H1 (cell line): ENCODE results near the gene YBX1. TPM values are rescaled to one million over a fixed set of nuclear protein-coding genes. Genes with fewer than 3 reads are reported as not detected.

ENCODE experiments used
- CTCF ChIA-PET: fragments of 300-600 bp; sonication (Branson Sonifier 250); formaldehyde crosslinking; loops from one replicate; lab custom pipeline; 2021; ENCODE audit not compliant: partially characterized antibody; lab: Charles Lee
- POLR2A ChIA-PET: fragments of 300-600 bp; sonication (Branson Sonifier 250); formaldehyde crosslinking; loops from one replicate; lab custom pipeline; 2021; ENCODE audit warnings: inconsistent platforms; ENCODE audit not compliant: partially characterized antibody; lab: Charles Lee
- DNase-seq, 2 experiments: peaks; one replicate each; pipeline versions ENCODE4 v3.0.0 to v3.0.0-alpha.2; 2010 to 2022; ENCODE audit warnings: low spot score in 2 of 2, low read depth in 1 of 2, mixed read lengths in 1 of 2
- FAIRE-seq: peaks from 2 replicates; lab custom pipeline; 2011; peaks lifted over from hg19 to GRCh38; lab: Jason Lieb, UNC
- H2AFZ ChIP-seq: 2 replicates; pipeline ENCODE4 v1.8.1; 2012; ENCODE audit warnings: low read length, inconsistent platforms
- H2AK5ac ChIP-seq: 2 replicates; pipeline ENCODE4 v1.6.1; 2013; ENCODE audit warnings: low read depth, low read length
- H2BK120ac ChIP-seq: replicated peaks from 2 replicates; pipeline ENCODE3; 2013; ENCODE audit warnings: low read depth, low read length, inconsistent platforms
- H2BK12ac ChIP-seq: 2 replicates; pipeline ENCODE4 v1.6.1; 2013; ENCODE audit warnings: low read depth, low read length
- H2BK15ac ChIP-seq: 2 replicates; pipeline ENCODE4 v1.6.1; 2013; ENCODE audit warnings: low read length
- H2BK20ac ChIP-seq: 2 replicates; pipeline ENCODE4 v1.6.1; 2013; ENCODE audit warnings: low read length
- H2BK5ac ChIP-seq: 2 replicates; pipeline ENCODE4 v1.6.1; 2013; ENCODE audit warnings: low read depth, low read length
- H3K14ac ChIP-seq: 2 replicates; pipeline ENCODE4 v1.6.1; 2013; ENCODE audit warnings: inconsistent platforms; ENCODE audit not compliant: insufficient read length
- H3K18ac ChIP-seq: 2 replicates; pipeline ENCODE4 v1.6.1; 2013; ENCODE audit warnings: low read length; ENCODE audit errors: extremely low read depth
- H3K23ac ChIP-seq: 2 replicates; pipeline ENCODE4 v1.6.1; 2013; ENCODE audit warnings: inconsistent platforms; ENCODE audit not compliant: insufficient read length
- H3K23me2 ChIP-seq: 2 replicates; pipeline ENCODE4 v1.6.1; 2013; ENCODE audit warnings: low read depth, low read length
- H3K27ac ChIP-seq: 2 replicates; pipeline ENCODE4 v1.6.1; 2011; ENCODE audit warnings: low read depth, low read length, inconsistent platforms
- H3K27me3 ChIP-seq, 4 experiments: replicated peaks in 1 of 4; 1 replicate in 1 of 4; 2 replicates in 3 of 4; pipeline versions ENCODE4 v1.6.1 to v1.8.1; 2011 to 2013; ENCODE audit warnings: low read length in 3 of 4, mild to moderate bottlenecking in 3 of 4, inconsistent platforms in 2 of 4, mixed read lengths in 2 of 4, moderate library complexity in 1 of 4; ENCODE audit not compliant: control insufficient read depth in 3 of 4, insufficient read depth in 3 of 4; ENCODE audit errors: extremely low read depth in 1 of 4
- H3K36me3 ChIP-seq, 4 experiments: 2 replicates each; pipeline versions ENCODE4 v1.6.1 to v1.8.1; 2011 to 2013; ENCODE audit warnings: mild to moderate bottlenecking in 4 of 4, low read length in 3 of 4, moderate library complexity in 2 of 4, control low read depth in 1 of 4, inconsistent platforms in 1 of 4; ENCODE audit not compliant: insufficient read depth in 4 of 4, control insufficient read depth in 2 of 4
- H3K4ac ChIP-seq: replicated peaks from 2 replicates; pipeline ENCODE3; 2013; ENCODE audit warnings: low read length, low read depth, mixed read lengths, inconsistent platforms; ENCODE audit not compliant: insufficient read length
- H3K4me1 ChIP-seq, 4 experiments: replicated peaks in 1 of 4; 1 replicate in 1 of 4; 2 replicates in 3 of 4; pipeline versions ENCODE4 v1.6.1 to v1.8.1; 2011 to 2013; ENCODE audit warnings: low read length in 3 of 4, inconsistent platforms in 2 of 4, mixed read lengths in 1 of 4; ENCODE audit not compliant: insufficient read depth in 4 of 4, control insufficient read depth in 3 of 4
- H3K4me2 ChIP-seq, 2 experiments: 2 replicates each; pipeline versions ENCODE4 v1.6.1 to v1.8.1; 2011 to 2013; ENCODE audit warnings: low read depth in 2 of 2, low read length in 2 of 2, control low read depth in 1 of 2, inconsistent platforms in 1 of 2, mild to moderate bottlenecking in 1 of 2; ENCODE audit not compliant: insufficient read depth in 1 of 2
- H3K4me3 ChIP-seq, 4 experiments: fragments of 200-600, 300-600 bp in 1 of 4; sonication (generic), shearing (Covaris generic), sonication (Bioruptor Twin) in 1 of 4; 2 replicates each; pipeline versions ENCODE4 v1.5.1 to v1.8.1; 2011 to 2016; ENCODE audit warnings: low read length in 4 of 4, low read depth in 3 of 4, control low read depth in 2 of 4, inconsistent platforms in 2 of 4, mild to moderate bottlenecking in 2 of 4, mixed read lengths in 1 of 4, moderate library complexity in 1 of 4; ENCODE audit not compliant: insufficient read depth in 2 of 4; ENCODE audit errors: extremely low read depth in 1 of 4
- H3K56ac ChIP-seq: replicated peaks from 2 replicates; pipeline ENCODE3; 2013; ENCODE audit warnings: low read depth, mild to moderate bottlenecking, mixed read lengths, low read length, inconsistent platforms; ENCODE audit not compliant: insufficient read length
- H3K79me1 ChIP-seq: 2 replicates; pipeline ENCODE4 v1.6.1; 2013; ENCODE audit warnings: low read depth, low read length, control low read depth
- H3K79me2 ChIP-seq, 2 experiments: 2 replicates each; pipeline versions ENCODE4 v1.6.1 to v1.8.1; 2012 to 2013; ENCODE audit warnings: low read length in 2 of 2, mild to moderate bottlenecking in 2 of 2, inconsistent platforms in 1 of 2; ENCODE audit not compliant: insufficient read depth in 2 of 2, control insufficient read depth in 1 of 2
- H3K9ac ChIP-seq, 4 experiments: replicated peaks in 1 of 4; 1 replicate in 1 of 4; 2 replicates in 3 of 4; pipeline versions ENCODE4 v1.6.1 to v1.8.1; 2011 to 2013; ENCODE audit warnings: low read depth in 3 of 4, low read length in 3 of 4, control low read depth in 2 of 4, mild to moderate bottlenecking in 2 of 4, moderate library complexity in 2 of 4, inconsistent platforms in 1 of 4; ENCODE audit errors: extremely low read depth in 1 of 4
- H3K9me3 ChIP-seq, 2 experiments: 2 replicates each; pipeline versions ENCODE4 v1.6.1 to v1.8.1; 2012 to 2013; ENCODE audit warnings: mild to moderate bottlenecking in 2 of 2, moderate library complexity in 2 of 2, control low read depth in 1 of 2, inconsistent platforms in 1 of 2, low read depth in 1 of 2, low read length in 1 of 2, mixed read lengths in 1 of 2; ENCODE audit not compliant: insufficient read depth in 2 of 2
- H4K20me1 ChIP-seq, 2 experiments: replicated peaks in 1 of 2; 2 replicates each; pipeline versions ENCODE3 to v1.8.1; 2011 to 2013; ENCODE audit warnings: inconsistent platforms in 2 of 2, low read length in 2 of 2, mild to moderate bottlenecking in 1 of 2; ENCODE audit not compliant: insufficient read depth in 2 of 2, control insufficient read depth in 1 of 2
- H4K5ac ChIP-seq: 2 replicates; pipeline ENCODE4 v1.6.1; 2013; ENCODE audit warnings: low read length, low read depth, mixed read lengths, inconsistent platforms; ENCODE audit not compliant: insufficient read length
- H4K8ac ChIP-seq: 2 replicates; pipeline ENCODE4 v1.8.0; 2013; ENCODE audit warnings: mild to moderate bottlenecking, moderate library complexity, low read length, inconsistent platforms; ENCODE audit not compliant: insufficient read depth; ENCODE audit errors: extremely low read depth
- H4K91ac ChIP-seq: replicated peaks from 2 replicates; pipeline ENCODE3; 2013; ENCODE audit warnings: low read length, mixed read lengths, inconsistent platforms; ENCODE audit not compliant: insufficient read length
- ASH2L ChIP-seq: fragments of 200-600, 300-600 bp; sonication (generic); IDR thresholded peaks from one replicate; pipeline ENCODE4 v1.7.1; 2017; ENCODE audit warnings: low read length
- ATF2 ChIP-seq: IDR thresholded peaks from 2 replicates; pipeline ENCODE4 v1.6.1; 2012; ENCODE audit warnings: low read length, inconsistent platforms
- CEBPB ChIP-seq: IDR thresholded peaks from 2 replicates; pipeline ENCODE4 v1.6.1; 2012; ENCODE audit warnings: low read depth, low read length
- CTBP2 ChIP-seq: IDR thresholded peaks from 2 replicates; pipeline ENCODE4 v1.7.0; 2011; ENCODE audit warnings: borderline replicate concordance, mild to moderate bottlenecking, moderate library complexity, mixed read lengths, low read length; ENCODE audit not compliant: insufficient read depth, insufficient read length
- EGR1 ChIP-seq: IDR thresholded peaks from 2 replicates; pipeline ENCODE4 v1.6.1; 2011; ENCODE audit warnings: low read depth, low read length, borderline replicate concordance
- GABPA ChIP-seq: IDR thresholded peaks from 2 replicates; pipeline ENCODE4 v1.6.1; 2011; ENCODE audit warnings: mild to moderate bottlenecking, low read length, moderate library complexity, borderline replicate concordance; ENCODE audit not compliant: insufficient read depth
- HDAC6 ChIP-seq: IDR thresholded peaks from one replicate; pipeline ENCODE4 v1.7.1; 2012; ENCODE audit warnings: low read depth, mild to moderate bottlenecking, inconsistent platforms, low read length, moderate library complexity
- NRF1 ChIP-seq: IDR thresholded peaks from 2 replicates; pipeline ENCODE4 v1.6.1; 2011; ENCODE audit warnings: mild to moderate bottlenecking, low read depth, low read length, improper control_type of control experiment
- TAF7 ChIP-seq: optimal IDR thresholded peaks from 2 replicates; pipeline ENCODE3; 2011; ENCODE audit warnings: low read depth, mild to moderate bottlenecking, inconsistent platforms, low read length, moderate library complexity, borderline replicate concordance
- TCF12 ChIP-seq: IDR thresholded peaks from 2 replicates; pipeline ENCODE4 v1.6.1; 2011; ENCODE audit warnings: low read depth, mild to moderate bottlenecking, low read length
- TEAD4 ChIP-seq: IDR thresholded peaks from 2 replicates; pipeline ENCODE4 v1.6.1; 2012; ENCODE audit warnings: low read depth, low read length, inconsistent platforms, mixed read lengths
- WGBS, 2 experiments: shearing (Covaris generic) in 1 of 2; methylation state at CpG; one replicate each; pipeline versions ENCODE4 v1.1.6 to v1.1.7; 2013 to 2015; ENCODE audit warnings: low lambda C conversion rate in 2 of 2, mixed read lengths in 2 of 2, inconsistent platforms in 1 of 2, low coverage in 1 of 2, missing lambda C conversion rate in 1 of 2; ENCODE audit not compliant: insufficient replicate concordance in 2 of 2, insufficient coverage in 1 of 2, insufficient read length in 1 of 2; ENCODE audit errors: extremely low coverage in 1 of 2, missing lambda C conversion rate in 1 of 2; 5-methylcytosine and 5-hydroxymethylcytosine counted together
- polyA plus RNA-seq, 7 experiments: library from polyadenylated mRNA; depleted of rRNA in 3 of 7; stranded (reverse) in 5 of 7; unstranded in 2 of 7; fragments of >200 nt in 5 of 7; fragments of 200-250 nt in 2 of 7; gene quantifications; 1 replicate in 5 of 7; 2 replicates in 1 of 7; 4 replicates in 1 of 7; pipeline versions ENCODE4 v1.2.1 to v1.2.3, GENCODE V29; 2011 to 2013; ENCODE audit warnings: missing spikeins in 2 of 7, mixed read lengths in 2 of 7
- total RNA-seq: library from RNA; stranded (reverse); fragmentation: NEBNext Ultra II Directional; extraction: Animal tissue kit (Norgen Biotek cat#: 25700); gene quantifications from 2 replicates; pipeline ENCODE4 v1.2.1, GENCODE V29; 2021

The YBX1 gene
- total and polyA plus RNA-seq, 2 of the 8 experiments (the other 6 are each of a cell fraction or from before 2014, with no cell fraction given): 438 to 1,219 TPM

- FAIRE-seq: no peak
- H3K4me3 ChIP-seq: no peak overlapping the region
- no peak overlapping the region for H2BK5ac ChIP-seq
- H3K27ac ChIP-seq: no peak overlapping the region
- no peak overlapping the region for H4K5ac ChIP-seq
- H3K9me3 ChIP-seq: 0 out of 4 replicates have a peak, but pooled peaks cover 0 to under 1% of the 10 kb centered on the region in 2 experiments
- H3K27me3 ChIP-seq: no peaks in the 10 kb centered on the region
- no peaks in the 10 kb centered on the region for H3K79me2 ChIP-seq
- no peak overlapping the region for H3K18ac ChIP-seq
- no peak overlapping the region for H4K91ac ChIP-seq
- no peak overlapping the region for H3K14ac ChIP-seq
- no peak overlapping the region for H2AK5ac ChIP-seq
- peaks cover 0 to 8% (median 4%) of the 10 kb centered on the region in 4 experiments; a peak in 6 of 7 replicates for H3K4me1 ChIP-seq
- ChIA-PET POLR2A (interaction anchor here (0.7 to 3.7 kb wide), 8 partner anchors 12 to 64 kb away, joined by 3 to 9 read pairs (median 3); partner anchors contain the start of genes C1orf50, P3H1 and YBX1), CTCF (interaction anchor here (0.7 to 9.8 kb wide), 22 partner anchors 8 to 272 kb away, joined by 3 to 77 read pairs (median 4); no protein-coding TSS in a partner anchor)
- no peak overlapping the region for H3K4ac ChIP-seq
- H3K56ac ChIP-seq: no peak overlapping the region
- peaks cover 0 to 4% of the 10 kb centered on the region in 2 experiments for H4K20me1 ChIP-seq
- H3K23me2 ChIP-seq: no peaks in the 10 kb centered on the region
- H2BK120ac ChIP-seq: no peak overlapping the region
- no peak overlapping the region for H2AFZ ChIP-seq
- no peak overlapping the region for H3K9ac ChIP-seq
- no peak for DNase-seq
- peaks cover 6 to 28% (median 12%) of the 10 kb centered on the region in 4 experiments for H3K36me3 ChIP-seq
- 92% methylated on average over 12 of the region's 12 CpGs; no CpG with 5 or more reads in 1 of the 2 experiments for WGBS, 2 experiments
- H2BK20ac ChIP-seq: no peak overlapping the region
- H4K8ac ChIP-seq: no peak overlapping the region; the same call in 1 of the 2 replicates
- no peak overlapping the region for H2BK15ac ChIP-seq
- no peaks in the 10 kb centered on the region for H3K79me1 ChIP-seq
- no peak overlapping the region for H3K4me2 ChIP-seq
- no peak overlapping the region for H3K23ac ChIP-seq
- no peak overlapping the region for H2BK12ac ChIP-seq
- TF ChIP-seq TAF7: no peak
- TF ChIP-seq NRF1: no peak
- no peak for TF ChIP-seq CTBP2
- TF ChIP-seq EGR1: no peak
- no peak for TF ChIP-seq ATF2
- TF ChIP-seq HDAC6: no peak
- no peak for TF ChIP-seq TCF12
- TF ChIP-seq GABPA: no peak
- TF ChIP-seq CEBPB: no peak
- no peak for TF ChIP-seq TEAD4
- no peak for TF ChIP-seq ASH2L
These were observed 64.4 kb downstream of the YBX1 start for GRCh38 chr1:42746436-42747105.
